ENCODE data around the gene CCDC78.

DNA sequence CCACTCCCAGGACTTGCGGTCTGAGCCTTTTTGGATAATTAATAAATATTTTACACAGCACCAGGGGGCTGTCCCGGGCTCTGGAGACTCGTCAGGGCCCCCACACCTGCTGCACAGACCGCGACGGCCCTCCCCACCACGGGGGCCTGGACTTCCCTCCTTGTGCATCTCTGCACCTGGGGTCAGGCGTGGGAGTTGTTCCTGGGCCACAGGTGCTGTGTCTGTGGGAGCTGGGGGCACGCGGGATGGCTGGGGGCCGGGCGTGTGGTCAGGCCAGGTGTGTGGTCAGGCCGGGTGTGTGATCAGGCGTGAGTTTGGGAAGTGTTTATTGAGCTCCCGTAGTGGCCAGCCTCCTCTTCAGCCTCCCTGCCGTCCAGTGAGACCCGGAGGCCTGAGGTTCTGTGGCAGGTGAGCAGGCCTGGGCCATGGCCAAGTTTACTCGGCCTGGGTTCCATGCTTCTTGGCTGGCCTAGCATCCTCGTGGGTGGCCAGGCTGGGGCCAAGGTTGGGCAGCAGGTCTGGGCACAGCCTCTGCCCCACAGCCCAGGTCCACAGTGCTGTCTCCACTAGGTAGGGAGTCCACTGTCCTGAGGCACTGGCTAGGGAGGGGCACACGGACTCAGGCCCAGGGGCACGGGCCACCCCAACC lies 47.9 kb downstream of the CCDC78 start:
- TF ChIP-seq, protein P1, sequence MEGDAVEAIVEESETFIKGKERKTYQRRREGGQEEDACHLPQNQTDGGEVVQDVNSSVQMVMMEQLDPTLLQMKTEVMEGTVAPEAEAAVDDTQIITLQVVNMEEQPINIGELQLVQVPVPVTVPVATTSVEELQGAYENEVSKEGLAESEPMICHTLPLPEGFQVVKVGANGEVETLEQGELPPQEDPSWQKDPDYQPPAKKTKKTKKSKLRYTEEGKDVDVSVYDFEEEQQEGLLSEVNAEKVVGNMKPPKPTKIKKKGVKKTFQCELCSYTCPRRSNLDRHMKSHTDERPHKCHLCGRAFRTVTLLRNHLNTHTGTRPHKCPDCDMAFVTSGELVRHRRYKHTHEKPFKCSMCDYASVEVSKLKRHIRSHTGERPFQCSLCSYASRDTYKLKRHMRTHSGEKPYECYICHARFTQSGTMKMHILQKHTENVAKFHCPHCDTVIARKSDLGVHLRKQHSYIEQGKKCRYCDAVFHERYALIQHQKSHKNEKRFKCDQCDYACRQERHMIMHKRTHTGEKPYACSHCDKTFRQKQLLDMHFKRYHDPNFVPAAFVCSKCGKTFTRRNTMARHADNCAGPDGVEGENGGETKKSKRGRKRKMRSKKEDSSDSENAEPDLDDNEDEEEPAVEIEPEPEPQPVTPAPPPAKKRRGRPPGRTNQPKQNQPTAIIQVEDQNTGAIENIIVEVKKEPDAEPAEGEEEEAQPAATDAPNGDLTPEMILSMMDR (IDR thresholded peaks at IDR 0.05): no peak
- TF ChIP-seq POLR2A (IDR thresholded peaks at IDR 0.05): no peak
